GM18511 (cell line): ENCODE data around the gene TDG.

Source experiments
- ATAC-seq: cut with Tn5 transposase; IDR thresholded peaks from one replicate; pipeline ENCODE4 v1.9.1; 2021; ENCODE audit warnings: mild to moderate bottlenecking, moderate library complexity; ENCODE audit not compliant: unreplicated experiment

Gene TDG

GRCh38 chr12:103958621-103959020 is 7.1 kb upstream of the TDG start:
- ATAC-seq = no peak

GRCh38 chr12:103960616-103961227 is 5.0 kb upstream of the TDG start:
- ATAC-seq = no peak

- no peak for ATAC-seq
Observed at GRCh38 chr12:103962493-103962892, 3.2 kb upstream of the TDG start.

- no peak for ATAC-seq
Observed at GRCh38 chr12:103964805-103965204, 867 bp upstream of the TDG start.

- no peak for ATAC-seq
Observed at GRCh38 chr12:103965255-103965589, 450 bp upstream of the TDG start.

- no peak for ATAC-seq
Observed at GRCh38 chr12:103966736-103967135, 1.1 kb downstream of the TDG start.

- ATAC-seq = no peak
Observed at GRCh38 chr12:103969391-103969790, 3.7 kb downstream of the TDG start.

- ATAC-seq = no peak
Observed at GRCh38 chr12:103973909-103974308, 8.2 kb downstream of the TDG start.

GRCh38 chr12:103975368-103975767 is 9.7 kb downstream of the TDG start:
- no peak for ATAC-seq

- ATAC-seq = no peak
Observed at GRCh38 chr12:103978384-103978982, 12.8 kb downstream of the TDG start.

GRCh38 chr12:103986829-103987228 is 21.2 kb downstream of the TDG start:
- ATAC-seq = no peak

- ATAC-seq = no peak
Observed at GRCh38 chr12:103994235-103994634, 28.6 kb downstream of the TDG start.

- no peak for ATAC-seq
Observed at GRCh38 chr12:103996595-103996994, 30.9 kb downstream of the TDG start.

- ATAC-seq = no peak
Observed at GRCh38 chr12:103997286-103997900, 31.7 kb downstream of the TDG start.

- no peak for ATAC-seq
Observed at GRCh38 chr12:103998976-103999375, 33.3 kb downstream of the TDG start.

- no peak for ATAC-seq
Observed at GRCh38 chr12:104000807-104001434, 35.2 kb downstream of the TDG start.

GRCh38 chr12:104002686-104003085 is 37.0 kb downstream of the TDG start:
- no peak for ATAC-seq

GRCh38 chr12:104003596-104003995 is 37.9 kb downstream of the TDG start:
- ATAC-seq = no peak

GRCh38 chr12:104006929-104007328 is 41.3 kb downstream of the TDG start:
- ATAC-seq = no peak

- ATAC-seq = no peak
Observed at GRCh38 chr12:104010121-104010520, 44.4 kb downstream of the TDG start.

- ATAC-seq = no peak
Observed at GRCh38 chr12:104010606-104011169, 45.0 kb downstream of the TDG start.

- no peak for ATAC-seq
Observed at GRCh38 chr12:104011253-104011652, 45.6 kb downstream of the TDG start.
